SKM-1 treated with dmso at 0.1 percent for 144 hours (cell line): Measurements from ENCODE around the gene CCDC91.
"Not testable (repeated sequence)": the region's sequence is repeated elsewhere in the genome, so short reads cannot be mapped to it uniquely, and the experiment has no call there.

Experiments used
- DNase-seq: peaks from one replicate; lab custom pipeline; 2025; ENCODE audit not compliant: unreplicated experiment; lab: John Stamatoyannopoulos, UW

Gene CCDC91

DNA sequence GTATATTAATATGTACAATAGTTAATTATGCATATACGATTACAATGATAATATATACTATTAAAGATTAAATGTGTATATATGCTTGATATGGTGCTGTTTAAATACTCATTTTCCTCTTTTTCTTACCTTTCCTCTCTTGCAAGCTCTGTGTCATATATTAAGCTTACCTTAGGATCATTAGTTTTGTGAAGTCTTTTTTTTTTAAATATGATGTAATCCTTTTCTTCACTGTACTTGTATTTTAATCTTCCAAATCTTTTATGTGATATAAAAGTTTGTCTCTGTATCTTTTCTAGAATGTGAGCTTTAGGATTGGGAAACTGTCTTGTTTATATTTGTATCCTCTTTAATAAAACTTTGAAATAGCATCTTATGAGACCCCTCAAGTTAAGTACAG, 88.7 kb downstream of the CCDC91 start:
- DNase-seq = no peak

DNA sequence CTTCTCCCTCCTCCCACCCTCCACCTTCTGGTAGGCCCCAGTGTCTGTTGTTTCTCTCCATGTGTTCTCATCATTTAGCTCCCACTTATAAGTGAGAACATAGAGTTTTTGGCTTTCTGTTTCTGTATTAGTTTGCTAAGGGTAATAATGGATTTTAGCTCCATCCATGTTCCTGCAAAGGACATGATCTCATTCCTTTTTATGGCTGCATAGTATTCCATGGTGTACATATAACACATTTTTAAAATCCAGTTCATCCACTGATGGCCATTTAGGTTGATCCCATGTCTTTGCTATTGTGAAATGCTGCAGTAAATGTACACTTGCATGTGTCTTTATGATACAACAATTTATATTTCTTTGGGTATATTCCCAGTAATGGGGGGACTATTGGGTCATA, 96.1 kb downstream of the CCDC91 start:
- DNase-seq = no peak

DNA sequence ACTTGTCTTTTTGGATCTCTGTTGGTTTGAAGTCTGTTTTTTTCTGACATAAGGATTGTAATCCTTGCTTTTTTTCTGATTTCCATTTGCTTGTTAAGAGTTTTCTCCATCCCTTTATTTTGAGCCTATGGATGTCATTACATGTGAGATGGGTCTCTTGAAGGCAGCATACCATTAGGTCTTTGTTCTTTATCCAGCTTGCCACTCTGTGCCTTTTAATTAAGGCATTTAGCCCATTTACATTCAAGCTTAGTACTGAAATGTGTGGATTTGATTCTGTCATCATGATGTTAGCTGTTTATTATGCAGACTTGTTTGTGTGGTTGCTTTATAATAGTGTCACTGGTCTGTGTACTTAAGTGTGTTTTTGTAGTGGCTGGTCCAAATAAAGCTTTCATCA, 100.0 kb downstream of the CCDC91 start:
- no peak for DNase-seq

DNA sequence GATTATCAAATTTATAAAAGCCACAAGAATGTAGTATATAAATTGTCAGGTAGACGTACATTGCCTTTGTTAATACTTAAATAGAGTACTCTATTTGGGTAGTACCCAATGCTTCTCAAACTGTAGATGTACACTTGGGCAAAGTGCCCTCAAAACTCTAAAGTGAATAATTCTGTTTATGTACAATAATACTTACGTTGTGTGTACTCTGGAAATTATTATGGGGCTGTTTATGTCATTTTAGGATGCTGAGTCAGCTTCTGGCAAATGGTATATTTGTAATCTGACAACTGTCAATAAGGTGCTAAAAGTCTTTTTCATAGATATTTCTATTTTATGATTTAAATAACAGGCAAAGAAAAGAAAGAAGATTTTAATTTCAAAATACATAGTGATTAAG, 102.4 kb downstream of the CCDC91 start:
- DNase-seq = no peak

DNA sequence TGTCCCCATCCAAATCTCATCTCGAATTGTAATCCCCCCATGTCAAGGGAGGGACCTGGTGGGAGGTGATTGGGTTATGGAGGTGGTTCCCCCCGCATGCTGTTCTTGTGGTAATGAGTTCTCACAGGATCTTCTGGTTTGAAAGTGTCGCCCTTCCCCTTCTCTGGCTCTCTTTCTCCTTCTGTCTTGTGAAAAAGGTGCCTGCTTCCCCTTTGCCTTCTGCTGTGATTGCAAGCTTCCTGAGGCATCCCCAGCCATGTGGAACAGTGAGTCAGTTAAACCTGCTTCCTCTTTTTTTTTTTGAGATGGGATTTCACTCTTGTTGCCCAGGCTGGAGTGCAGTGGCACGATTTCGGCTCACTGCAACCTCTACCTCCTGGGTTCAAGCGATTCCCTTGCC, 104.0 kb downstream of the CCDC91 start:
- peak; percentile 8 for DNase-seq

DNA sequence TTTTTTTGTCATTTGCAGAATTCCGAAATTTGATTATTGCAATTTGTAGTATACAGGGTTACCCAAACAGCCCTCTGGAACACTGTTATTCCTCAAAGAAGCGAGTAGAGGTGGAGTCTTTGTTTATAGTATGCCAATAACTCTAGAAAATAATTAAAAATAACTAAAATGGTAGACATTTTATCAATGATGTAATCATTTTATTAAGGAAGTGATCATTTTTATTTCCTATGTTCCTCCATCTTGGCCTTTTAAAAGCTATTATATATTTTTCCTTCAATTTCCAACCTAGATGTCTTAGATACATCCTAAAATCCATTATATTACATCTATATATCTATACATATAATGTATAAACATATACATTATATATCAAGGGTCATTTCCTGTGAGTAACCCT, 106.0 kb downstream of the CCDC91 start:
- DNase-seq = no peak

DNA sequence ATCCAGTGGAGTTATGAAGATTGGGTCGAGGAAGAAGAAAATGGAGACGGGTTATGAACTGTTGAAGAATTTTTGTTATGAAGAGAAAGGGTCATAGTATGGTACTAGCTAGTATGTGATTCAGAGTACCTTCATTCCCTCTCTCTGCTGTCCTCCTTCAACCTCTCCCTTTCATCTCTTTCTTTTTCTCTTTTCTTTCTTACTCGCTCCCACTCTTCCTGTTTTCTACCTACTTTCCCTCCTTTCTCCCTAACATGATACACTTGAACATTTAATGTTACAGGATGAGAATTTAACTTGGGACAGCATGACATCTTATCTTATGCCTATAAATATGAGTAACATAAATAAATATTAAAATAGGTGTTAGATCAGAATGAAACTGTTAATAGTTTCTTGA, 112.9 kb downstream of the CCDC91 start:
- DNase-seq = no peak

DNA sequence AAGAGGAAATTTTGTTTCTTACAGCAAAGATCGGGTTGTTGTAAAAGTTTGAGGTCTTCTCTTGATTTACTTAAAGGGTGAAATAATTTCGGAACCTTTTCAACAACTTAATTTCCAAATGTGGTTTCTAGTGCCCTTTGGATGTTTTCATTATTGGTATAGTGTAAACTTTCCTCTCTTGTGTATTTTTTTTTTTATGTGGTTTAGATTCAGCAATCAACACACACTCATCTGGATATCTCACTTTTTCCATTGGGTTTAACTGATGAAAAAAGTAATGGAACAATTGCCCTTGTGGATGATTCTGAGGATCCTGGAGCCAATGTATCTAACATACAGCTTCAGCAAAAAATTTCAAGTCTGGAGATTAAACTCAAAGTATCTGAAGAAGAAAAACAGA, 116.3 kb downstream of the CCDC91 start:
- DNase-seq = no peak

DNA sequence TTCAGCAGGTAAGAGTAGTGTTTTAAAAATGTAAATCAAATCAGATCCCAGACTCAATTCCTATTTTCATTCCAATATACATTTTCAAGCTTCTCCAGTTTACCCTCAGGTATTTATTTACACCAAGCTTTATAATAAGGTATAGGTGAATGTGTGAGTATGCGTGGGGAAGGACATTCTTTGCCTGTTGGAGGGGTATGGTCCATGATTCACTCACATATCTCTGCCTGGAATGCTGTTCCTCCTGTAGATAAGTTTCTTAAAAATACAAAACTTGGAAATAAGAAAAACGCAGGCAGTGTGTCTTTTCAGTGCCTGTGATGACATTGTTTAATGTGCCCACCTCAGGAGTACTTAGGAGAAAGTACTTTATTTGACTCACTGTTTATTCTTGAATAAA, 118.6 kb downstream of the CCDC91 start:
- DNase-seq = no peak

DNA sequence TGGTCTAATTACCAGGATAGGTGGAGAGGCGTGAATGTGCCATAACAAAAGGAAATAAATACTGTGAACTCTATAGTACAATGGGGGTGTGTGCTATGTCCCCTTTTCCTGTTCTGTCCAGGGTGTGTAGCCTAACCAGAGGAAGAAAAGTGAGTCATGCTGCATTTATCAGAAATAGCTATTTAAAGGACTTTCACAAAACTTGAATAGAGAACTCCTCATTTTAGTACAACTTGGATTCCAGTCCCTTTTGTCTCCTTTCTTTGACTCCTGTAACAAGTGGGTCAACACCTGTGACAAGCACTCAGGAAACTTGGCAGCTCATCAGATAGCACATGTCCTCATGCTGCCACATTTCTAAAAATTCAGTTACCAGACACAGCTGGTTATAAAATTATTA, 123.4 kb downstream of the CCDC91 start:
- no peak for DNase-seq

DNA sequence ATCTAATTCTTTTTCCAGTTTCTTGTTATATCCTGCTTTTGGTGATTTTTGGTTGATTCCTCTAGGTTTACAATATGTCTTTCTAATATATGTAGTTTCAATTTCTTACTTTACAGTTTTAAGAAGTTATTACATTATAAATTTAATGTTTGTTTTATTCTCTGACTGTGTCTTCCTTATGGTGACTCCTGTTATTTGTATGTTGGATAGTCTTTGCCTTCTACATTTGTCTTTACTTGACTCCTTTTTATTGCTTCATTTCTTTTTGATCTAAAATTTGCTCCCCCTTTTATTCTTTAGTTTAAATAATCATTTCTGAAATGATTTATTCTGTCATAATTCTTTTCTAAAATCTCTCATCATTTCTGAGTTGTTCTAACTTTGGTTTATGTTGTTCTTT, 125.8 kb downstream of the CCDC91 start:
- no peak for DNase-seq

DNA sequence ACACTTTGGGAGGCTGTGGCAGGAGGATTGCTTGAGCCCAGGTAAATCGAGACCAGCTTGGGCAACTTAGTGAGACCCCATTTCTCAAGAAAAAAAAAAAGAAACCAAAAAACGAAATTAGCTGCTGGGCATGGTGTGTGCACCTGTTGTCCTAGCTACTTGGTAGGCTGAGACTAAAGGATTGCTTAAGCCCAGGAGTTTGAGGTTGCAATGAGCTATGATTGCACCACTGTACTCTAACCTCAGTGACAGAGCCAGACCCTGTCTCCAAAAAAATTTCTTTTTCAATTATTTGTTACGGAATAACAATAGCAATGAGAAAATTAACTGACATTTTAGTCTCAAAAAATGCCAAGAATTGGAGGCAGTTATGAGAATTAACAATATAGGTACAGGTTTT, 128.0 kb downstream of the CCDC91 start:
- no peak for DNase-seq

DNA sequence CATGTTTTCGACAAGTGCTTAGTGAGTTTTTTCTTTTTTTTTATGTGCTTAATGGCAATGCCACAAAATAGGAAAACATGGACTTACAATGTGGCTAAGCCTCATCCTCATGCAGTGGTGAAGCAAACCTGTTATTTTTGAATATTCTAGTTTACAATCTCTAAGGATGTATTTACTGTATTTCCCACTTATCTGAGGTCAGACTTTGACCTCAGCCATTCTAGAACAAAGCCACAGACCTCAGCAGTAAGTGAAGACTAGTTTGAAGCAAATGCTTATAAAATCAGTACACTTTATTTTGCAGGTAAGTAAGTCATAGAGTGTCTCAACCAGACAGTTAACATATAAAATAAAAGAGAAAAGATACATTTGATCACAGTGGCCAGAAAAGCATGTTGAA, 130.1 kb downstream of the CCDC91 start:
- DNase-seq = no peak

DNA sequence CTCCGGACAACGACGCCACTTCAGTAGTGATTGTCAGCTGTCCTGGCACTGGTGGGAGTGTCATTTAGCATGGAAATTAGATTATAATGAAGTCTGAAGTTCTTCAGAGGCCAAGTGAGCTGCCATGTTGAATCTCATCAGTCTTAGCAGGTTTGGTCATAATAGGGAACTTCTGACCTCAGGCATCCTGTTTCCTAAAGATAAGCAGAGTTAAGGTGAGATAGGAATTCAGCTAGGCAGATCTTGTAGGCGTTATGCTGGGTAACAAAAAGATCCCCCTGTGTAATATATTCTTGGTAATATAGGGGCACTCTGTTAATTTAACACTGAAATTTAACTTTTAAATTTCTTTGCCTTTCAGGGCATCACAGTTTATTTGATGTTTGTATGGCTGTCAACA, 137.5 kb downstream of the CCDC91 start:
- no peak for DNase-seq

DNA sequence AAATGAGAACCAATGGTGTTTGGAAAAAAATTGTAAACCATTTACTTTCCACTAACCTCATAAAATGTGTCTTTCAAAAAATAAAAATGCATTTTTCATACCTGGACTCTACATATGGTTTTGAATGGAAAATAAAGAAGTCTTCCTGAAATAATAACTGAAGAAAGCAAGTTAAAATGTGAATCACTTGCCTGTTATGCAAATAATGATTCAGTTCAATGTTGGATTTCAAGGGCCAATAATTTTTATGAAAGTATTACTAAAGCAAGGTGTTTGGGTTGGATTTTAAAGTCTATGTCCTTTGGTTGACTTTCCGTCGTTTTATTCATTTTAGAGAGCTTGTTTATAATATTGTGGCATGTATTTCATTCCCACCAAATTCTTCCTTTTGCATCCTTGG, 138.7 kb downstream of the CCDC91 start:
- DNase-seq = no peak

DNA sequence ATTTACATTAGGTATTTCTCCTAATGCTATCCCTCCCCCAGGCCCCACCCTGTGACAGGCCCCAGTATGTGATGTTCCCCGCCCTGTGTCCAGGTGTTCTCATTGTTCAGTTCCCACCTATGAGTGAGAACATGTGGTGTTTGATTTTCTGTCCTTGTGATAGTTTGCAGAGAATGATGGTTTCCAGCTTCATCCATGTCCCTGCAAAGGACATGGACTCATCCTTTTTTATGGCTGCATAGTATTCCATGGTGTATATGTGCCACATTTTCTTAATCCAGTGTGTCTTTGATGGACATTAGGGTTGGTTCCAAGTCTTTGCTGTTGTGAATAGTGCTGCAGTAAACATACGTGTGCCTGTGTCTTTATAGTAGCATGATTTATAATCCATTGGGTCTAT, 139.5 kb downstream of the CCDC91 start:
- not testable (repeated sequence) for DNase-seq

DNA sequence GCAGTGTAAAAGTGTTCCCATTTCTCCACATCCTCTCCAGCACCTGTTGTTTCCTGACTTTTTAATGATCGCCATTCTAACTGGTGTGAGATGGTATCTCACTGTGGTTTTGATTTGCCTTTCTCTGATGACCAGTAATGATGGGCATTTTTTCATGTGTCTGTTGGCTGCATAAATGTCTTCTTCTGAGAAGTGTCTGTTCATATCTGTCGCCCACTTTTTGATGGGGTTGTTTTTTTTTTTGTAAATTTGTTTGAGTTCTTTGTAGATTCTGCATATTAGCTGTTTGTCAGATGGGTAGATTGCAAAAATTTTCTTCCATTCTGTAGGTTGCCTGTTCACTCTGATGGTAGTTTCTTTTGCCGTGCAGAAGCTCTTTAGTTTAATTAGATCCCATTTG, 140.0 kb downstream of the CCDC91 start:
- DNase-seq = not testable (repeated sequence)

DNA sequence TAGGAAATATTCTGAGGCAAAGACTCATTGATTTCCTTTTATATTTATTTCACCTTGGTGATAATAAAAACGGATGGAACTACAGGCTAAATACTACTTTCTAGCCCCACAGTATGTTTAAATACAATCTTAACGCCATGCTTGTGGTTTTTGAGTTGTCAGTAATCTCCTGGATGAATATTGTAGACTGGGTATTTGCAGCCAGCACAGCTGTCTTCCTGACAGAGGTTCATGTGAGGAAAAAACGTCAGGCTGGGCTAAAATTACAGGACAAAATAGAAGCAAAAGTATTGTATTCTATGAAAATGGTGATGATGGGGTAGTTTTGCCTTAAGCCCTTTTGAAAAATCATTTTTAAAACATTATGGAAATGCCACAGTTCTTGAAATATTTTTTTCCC, 140.9 kb downstream of the CCDC91 start:
- no peak for DNase-seq

DNA sequence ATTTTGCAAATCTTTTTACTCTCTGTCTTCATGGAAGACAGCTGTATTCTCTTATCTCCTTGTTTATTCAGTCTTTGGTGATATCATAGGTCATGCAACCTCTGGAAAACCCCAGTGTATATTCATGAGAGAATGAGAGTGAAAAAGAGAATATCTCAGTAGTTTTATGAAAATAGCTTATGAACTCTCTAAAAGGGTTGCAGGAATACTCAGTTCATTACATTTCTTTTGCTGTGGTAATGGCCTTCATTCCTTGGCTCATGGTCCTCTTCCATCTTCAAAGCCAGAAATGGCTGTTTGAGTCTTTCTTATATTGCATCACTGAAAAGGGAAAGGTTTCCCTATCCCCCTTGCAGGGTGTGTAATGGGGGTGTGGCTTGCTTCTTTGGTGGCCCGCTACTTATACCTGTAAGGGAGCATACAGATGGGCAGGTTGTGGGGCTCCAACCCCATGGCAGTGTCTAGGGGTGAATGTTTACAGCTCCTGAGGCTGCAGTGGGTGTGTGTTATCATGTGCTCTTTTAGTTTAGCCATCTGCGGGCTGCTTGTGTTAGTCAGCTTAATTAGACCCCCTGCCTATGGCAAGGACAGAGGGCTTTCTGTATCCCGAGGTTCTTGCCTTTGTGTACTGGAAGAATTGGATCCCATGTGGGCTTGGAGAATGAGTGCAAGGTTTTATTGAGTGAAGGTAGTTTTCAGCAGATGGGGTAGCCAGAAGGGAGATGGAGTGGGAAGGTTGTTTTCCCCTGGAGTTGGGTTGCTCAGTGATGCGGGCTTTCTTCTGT, 150.2 kb downstream of the CCDC91 start:
- DNase-seq = no peak

DNA sequence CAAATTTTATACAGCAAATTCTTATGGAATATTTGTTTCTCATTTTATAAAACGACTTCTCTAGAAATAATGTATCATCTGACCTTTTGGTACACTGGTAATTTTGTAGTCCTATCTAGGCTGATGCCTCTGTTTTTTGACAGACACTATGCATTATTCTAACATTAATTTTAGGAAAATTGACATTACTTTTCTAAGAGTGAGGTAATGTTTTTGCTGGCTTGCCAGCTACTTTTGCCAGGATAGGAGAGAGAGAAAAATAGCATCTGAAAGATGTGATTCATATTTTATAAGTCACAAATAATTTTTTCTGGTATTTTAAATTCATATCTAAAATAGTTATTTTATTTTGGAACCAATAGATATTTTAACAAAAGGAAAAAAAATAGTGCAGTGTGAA, 153.5 kb downstream of the CCDC91 start:
- no peak for DNase-seq

DNA sequence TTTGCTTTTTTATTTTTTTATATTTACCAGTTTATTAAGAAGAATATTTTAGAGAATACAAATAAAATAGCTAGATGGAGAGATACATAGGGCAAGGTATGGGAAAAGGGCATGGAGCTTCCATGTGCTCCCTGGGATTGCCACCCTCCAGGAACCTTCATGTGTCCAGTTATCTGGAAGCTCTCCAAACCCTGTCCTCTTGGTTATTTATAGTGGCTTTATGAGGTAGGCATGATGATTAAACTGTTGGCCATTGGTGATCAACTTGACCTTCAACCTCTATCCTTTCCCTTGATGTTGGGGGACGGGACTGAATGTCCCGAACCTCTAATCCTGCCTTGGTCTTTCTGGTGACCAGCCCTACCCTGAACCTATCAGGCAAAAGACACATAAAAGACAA, 156.3 kb downstream of the CCDC91 start:
- DNase-seq = no peak

DNA sequence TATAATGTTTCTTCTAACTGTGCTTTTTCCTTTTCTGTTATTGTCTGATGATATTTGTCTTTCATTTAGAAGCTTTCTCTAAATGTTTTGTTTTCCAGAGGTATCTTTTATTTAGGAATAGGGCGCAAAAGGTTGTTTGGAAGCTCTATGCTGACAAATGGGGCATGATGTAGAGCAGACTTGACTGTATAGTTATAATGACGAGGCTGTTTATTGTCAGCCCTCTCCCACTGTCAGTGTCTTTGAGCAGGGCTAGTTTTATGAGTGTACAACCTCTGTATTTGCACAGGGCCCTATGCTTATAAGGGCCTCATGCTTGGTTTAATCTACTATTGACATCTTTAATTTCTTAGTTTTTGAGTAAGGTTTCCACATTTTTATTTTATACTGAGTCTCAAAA, 158.9 kb downstream of the CCDC91 start:
- DNase-seq = no peak

DNA sequence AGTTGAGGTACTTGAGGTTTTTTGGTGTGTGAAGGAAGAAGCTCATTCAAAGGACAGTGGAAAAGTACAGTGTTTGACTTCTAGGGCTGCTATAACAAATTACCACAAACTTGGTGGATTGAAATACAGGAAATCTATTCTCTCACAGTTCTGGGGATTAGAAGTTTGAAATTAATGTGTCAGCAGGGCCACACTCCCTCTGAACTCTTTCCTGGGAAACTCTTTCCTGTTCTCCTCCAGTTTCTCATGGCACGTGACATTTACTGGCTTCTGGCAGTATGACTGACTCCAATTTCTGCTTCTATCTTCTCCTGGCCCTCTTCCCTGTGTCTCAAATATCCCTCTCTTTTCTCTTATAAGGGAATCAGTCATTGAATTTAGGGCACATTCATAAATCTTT, 160.2 kb downstream of the CCDC91 start:
- no peak for DNase-seq
